Fibroblast of skin of left quadriceps (primary cell): ENCODE measurements around the gene KISS1.

ENCODE experiments used
- DNase-seq, 2 experiments: peaks; one replicate each; pipeline ENCODE4 v3.0.0-alpha.2; 2013; ENCODE audit warnings: low read depth in 2 of 2

KISS1 gene

DNA sequence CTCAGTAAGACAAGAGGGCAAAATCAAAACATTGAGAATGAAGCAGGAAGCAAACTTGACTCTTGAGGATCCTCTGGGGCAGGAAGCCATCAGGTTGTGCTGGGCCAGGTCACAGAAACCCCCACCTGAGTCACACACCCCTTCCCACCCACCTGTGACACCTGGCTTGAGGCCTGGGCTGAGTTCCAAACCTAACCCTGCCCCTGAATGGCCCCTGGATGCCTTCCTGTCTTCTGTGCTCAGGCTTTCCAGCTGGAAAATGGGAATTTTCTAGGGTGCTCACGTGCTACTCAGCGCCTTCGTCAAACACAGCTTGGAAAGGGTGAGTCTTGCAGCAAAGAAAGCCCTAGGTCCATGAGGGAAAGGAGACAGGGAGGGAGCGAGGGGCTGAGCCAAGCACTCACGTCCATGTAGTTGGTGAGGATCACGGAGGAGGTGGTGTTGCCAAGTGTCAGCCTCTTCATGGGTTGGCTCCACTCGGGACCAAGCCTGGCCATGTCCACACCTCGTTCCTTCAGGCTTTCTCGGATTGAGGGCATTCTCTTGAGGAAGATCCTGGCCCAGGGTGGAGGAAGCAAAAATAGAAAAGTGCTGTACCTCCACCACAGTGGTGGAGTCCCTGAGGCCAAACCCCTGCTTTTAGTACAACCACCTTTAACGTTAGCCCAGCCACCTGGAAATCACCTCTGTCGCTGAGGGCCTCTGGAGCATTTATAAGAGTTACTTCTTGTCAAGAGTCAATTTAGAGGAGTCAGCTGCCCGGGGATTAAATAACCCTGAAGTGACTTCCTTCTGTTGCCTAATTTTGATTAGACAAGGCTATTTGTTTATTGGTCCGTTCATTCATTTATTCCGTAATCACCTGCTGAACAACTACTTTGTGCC, 34.4 kb downstream of the KISS1 start:
- DNase-seq, result no peak

- no peak for DNase-seq
These were observed 38.3 kb downstream of the KISS1 start for GRCh38 chr1:204157962-204158361.

GRCh38 chr1:204155881-204156280, 40.4 kb downstream of the KISS1 start:
- DNase-seq, result no peak

- DNase-seq, result no peak
These were observed 41.6 kb downstream of the KISS1 start for GRCh38 chr1:204154568-204155255.

DNA sequence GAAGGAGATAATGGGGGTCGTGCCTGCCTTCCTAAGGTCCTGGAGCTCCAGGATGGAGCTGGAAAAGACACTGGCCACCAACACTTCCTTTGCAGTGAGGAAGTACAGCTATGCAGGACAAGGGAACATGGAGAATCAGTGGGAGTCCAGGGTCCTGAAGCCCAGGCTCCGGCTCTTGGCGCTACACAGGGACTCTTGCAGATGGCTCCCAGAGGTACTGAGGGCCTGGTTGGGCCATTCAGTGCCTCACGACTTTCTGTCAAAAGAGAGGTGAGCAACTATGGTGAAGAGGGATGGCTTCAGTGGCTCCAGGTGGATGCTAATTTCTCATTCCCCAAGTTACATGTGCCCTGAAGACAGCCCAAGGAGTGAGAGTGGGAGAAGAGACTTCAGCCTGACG, 42.6 kb downstream of the KISS1 start:
- no peak for DNase-seq

GRCh38 chr1:204152310-204153044, 43.8 kb downstream of the KISS1 start:
- no peak for DNase-seq

DNA sequence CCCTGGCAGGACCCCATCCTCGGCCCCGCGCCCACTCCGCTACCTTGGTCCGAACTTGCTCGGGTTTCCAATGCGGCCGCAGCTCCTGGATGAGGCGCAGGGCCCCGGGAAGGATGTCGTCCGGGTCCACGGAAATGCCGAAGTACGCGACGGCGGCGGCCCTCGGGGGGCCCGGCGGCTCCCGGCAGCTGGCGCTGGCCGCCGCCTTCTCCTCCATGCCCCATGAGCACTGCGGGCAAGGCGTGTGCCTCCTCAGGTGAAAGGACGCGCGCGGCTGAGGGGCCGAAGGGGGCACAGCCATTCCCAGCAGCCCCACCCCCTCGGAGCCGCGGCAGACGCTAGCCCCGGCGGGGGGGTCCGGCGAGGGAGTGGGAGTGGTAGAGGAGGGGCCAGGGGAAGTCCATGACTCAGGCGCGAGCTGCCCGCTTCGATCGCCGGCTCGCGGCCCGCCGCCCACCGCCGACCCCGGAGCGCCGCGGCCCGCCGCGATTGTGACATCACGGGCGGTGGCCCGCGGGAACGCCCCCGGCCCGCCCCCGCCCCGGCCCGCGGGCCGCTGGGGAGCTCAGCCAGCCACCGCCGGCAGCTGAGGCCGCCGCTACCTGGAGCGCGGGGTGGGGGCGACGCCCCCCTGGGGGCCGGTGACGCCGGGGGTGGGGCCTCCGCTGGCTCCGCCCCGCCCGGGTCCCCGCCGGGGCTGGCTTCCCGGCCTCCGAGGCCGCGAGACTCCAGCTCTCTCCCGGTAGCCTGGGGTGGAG, 44.6 kb downstream of the KISS1 start, which contains the start of gene ETNK2:
Gene ETNK2 (minus strand): TSS at position 493 of the 758 bp plus-strand sequence. CDS start 192 bp downstream, at position 301.
- DNase-seq, result peak in 1 of 2 experiments; percentile 18

DNA sequence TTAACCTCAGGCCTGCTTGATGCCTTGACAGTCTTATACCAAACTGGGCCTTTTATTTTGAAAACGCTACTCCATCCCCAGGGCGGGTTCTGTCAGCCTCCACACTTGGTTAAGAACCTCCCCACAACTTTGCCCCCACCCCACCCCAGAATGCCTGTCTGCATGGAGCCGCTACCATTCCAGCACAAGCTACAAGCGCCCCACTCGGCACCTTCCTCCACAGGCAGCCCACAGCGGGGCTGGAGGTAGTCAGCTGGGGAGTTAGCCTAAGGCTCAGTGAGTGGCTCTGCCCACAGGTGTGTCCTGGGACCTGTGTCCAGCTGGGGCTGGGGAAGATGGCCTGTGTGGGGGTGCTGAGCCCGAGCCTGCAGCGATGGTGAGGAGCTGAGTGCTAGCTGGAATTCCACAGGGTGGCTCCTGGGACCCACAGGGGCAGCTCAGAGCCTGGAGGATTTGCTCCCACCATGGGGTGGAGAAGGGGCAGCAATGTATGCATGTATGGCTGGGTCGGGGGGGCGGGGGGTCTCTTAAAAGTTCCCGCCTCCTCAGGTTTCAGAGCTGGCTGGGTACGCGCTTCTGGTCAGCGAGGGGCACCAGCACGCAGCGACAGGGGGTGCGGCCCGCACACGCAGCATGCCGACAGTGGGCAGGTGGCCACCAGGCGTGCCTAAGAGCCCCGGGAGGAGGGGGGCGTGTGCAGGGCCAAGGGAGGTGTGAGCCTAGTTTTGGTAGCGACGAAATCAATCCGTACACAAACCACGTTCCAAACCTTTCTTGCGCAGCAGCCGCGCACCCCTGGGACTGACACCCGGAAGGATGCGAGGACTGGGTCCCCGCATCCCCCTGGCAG, 45.4 kb downstream of the KISS1 start:
- no peak for DNase-seq

- no peak for DNase-seq
These were observed 46.4 kb downstream of the KISS1 start for GRCh38 chr1:204149635-204150565.

DNA sequence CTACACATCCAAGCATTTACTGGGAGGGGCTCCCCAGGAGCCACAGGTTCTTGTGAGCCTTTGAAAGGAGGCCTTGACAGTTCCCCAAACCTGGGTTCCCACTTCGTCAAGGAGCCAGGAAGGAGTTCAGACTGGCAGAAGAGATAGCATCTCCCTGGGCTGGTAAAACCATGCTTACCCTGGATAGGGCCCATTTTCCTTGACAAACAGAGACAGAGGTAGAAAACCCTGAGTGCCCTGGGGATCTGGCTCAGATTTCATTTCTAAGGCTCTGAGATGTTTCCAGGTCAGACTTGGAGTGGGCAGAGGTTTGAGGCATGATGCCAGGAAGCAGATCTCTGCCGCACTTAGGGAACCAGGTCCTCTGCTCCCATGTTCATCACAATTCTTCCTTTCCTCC, 47.2 kb downstream of the KISS1 start:
- no peak for DNase-seq

DNA sequence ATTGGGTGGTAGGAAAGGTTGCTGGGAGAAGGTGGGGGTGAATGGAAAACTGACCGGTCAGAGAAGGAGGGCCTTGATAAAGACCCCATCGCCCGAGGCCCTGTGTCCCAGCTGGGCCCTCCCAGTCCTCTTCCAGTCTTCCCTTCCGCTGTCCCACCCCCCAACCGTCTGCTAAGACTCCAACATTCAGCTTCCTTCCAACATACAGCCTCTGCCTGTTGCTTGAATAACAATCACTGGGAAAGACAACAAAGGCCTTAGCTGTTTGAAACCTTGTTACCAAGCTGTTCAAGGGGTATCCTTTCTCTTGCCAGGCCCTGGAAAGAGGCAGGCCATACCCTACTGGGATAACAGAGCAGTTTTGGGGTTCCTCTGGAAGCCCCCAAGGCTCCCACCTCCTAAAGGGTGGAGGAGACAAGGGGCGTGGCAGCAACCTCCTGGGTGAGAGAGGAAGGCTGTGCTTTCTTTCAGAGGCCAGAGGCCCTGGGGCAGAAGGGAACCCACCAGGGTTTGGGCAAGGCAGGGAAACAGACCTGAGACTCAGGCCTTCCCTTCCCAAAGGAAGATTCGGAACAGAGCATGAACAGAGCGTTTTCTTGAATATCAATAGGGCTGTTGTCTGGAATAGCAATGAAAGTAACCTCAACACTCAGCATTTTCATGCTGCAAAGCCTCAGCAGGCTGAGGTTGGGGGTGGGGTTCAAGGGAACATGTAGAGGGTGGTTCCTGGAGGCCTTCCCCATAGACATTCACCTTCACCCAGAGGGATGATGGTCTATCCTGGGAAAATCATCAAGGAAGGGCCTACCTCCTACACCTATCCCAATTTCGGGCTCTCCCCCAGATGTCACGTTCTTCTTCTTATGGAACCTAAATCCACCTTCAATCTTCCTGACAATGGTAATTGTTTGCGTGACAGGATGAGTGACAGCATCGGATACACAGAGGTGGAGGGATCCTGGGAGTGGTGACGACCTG, 48.6 kb downstream of the KISS1 start:
- no peak for DNase-seq

GRCh38 chr1:204146965-204147364, 49.3 kb downstream of the KISS1 start:
- no peak for DNase-seq

GRCh38 chr1:204146309-204146708, 50.0 kb downstream of the KISS1 start:
- DNase-seq, result no peak

DNA sequence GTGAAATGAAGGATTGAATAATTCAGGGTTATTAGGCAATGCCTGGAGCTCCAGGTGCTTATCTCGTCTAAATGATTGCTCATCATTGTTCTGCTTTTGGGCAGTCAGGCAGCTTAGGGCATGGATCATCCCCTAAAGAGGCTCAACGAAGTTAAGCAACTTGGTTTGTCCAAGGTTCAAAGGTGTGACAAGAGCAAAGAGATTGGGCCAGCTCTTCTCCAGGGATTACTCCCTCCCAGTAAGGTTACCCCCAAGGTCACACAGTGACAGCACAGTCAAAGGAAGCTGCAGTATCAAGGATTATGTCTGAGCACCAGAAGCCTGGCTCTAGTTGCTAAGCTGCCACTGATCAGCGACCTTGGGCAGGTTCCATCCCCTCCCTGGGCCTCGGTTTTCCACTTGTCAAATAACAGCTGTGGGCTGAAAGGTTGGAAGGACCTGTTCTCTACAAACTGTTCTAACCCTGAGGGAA, 51.2 kb downstream of the KISS1 start:
- DNase-seq, result no peak

GRCh38 chr1:204143276-204144041, 52.8 kb downstream of the KISS1 start:
- no peak for DNase-seq

DNA sequence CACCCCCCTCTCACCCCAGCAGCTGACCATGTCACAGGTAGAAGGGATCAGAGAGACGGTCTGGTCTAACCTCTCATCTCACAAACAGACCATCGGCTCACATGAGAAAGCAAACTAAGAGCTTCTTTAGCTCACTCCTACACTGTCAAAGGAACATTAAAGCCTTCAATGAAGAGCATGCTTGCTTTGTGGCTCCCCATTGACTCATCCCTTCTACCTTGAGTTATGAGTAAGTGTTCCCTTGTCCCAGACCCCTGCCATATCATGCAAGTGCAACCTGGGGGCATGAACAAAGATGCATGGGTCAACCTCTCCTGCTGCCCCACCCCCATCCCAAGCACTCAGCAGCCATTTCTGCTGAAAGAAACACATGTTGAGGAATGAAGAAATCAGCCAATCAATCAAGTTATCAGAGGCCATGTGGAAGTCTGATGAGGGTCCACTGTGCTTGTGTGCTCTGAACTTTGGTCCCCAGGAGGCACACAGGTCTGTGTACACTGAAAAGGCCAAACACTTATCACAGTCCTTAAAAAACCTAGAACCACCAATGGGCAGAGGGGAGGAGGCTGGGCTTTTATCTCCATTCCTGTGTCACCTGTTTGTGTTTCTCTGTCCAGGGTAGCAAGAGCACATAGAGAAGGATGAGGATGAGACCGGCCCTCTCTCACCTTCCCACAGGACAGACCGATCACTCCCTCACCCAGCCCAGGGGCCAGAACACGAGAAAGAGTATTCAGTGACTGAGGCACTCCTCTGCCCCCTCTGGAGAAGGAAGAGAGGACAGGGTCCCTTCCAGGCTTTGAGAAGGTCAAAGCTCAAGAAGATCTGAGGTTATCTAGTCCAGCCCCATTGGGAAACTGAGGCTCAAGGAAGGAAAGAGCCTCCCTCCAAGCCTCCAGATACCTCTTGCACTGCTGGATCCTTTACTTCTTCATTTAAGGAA, 54.0 kb downstream of the KISS1 start:
- no peak for DNase-seq
